Gastrocnemius medialis (tissue), 4 donors: ENCODE data around the gene CPVL.
"Not testable (repeated sequence)": the region's sequence is repeated elsewhere in the genome, so short reads cannot be mapped to it uniquely, and the experiment has no call there.

Experiments
- POLR2A ChIP-seq, 2 donors: fragments of 450-650 bp; IDR thresholded peaks; one replicate each; pipeline ENCODE4 v1.6.1; 2017; ENCODE audit warnings: antibody characterized with exemption in 2 of 2, mild to moderate bottlenecking in 2 of 2, moderate library complexity in 2 of 2
- TF ChIP-seq, protein P1 (sequence below), 5 experiments: fragments of 450-650 bp in 3 of 5; fragments of 200-600 bp in 2 of 5; sonication (generic) in 2 of 5; IDR thresholded peaks in 4 of 5; conservative IDR thresholded peaks in 1 of 5; 1 replicate in 4 of 5; 2 replicates in 1 of 5; pipeline ENCODE4 v1.5.1; 2016 to 2019; ENCODE audit warnings: antibody characterized with exemption in 5 of 5, mild to moderate bottlenecking in 3 of 5, moderate library complexity in 3 of 5

DNA sequence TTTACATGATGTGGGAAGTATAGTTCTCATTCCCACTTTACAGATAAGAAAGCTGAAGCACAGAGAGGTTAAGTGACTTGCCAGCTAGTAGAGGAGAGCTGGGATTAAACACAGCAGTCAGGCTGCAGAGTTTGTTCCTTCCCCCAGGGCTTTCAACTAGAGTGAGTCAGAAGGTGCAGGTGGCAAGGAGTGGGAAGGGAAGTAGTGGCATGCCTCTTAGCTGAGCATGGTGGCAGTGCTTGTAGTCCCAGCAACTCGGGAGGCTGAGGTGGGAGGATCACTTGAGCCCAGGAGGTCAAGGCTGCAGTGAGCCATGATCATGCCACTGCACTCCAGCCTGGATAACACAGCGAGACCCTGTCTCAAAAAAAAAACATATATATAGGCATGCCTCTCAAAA is 32.1 kb downstream of the CPVL start:
- TF ChIP-seq POLR2A (IDR thresholded peaks at IDR 0.05): not testable (repeated sequence)
- TF ChIP-seq, protein P1, sequence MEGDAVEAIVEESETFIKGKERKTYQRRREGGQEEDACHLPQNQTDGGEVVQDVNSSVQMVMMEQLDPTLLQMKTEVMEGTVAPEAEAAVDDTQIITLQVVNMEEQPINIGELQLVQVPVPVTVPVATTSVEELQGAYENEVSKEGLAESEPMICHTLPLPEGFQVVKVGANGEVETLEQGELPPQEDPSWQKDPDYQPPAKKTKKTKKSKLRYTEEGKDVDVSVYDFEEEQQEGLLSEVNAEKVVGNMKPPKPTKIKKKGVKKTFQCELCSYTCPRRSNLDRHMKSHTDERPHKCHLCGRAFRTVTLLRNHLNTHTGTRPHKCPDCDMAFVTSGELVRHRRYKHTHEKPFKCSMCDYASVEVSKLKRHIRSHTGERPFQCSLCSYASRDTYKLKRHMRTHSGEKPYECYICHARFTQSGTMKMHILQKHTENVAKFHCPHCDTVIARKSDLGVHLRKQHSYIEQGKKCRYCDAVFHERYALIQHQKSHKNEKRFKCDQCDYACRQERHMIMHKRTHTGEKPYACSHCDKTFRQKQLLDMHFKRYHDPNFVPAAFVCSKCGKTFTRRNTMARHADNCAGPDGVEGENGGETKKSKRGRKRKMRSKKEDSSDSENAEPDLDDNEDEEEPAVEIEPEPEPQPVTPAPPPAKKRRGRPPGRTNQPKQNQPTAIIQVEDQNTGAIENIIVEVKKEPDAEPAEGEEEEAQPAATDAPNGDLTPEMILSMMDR (IDR thresholded peaks at IDR 0.05 in 4 of 5, conservative IDR thresholded peaks at IDR 0.05 in 1 of 5): not testable (repeated sequence)
